DMS53 (cell line): ENCODE results near the gene SRSF7.

Experiments
- DNase-seq: peaks from one replicate; lab custom pipeline; 2025; lab: John Stamatoyannopoulos, UW

The SRSF7 gene

GRCh38 chr2:38701542-38701941, 49.6 kb downstream of the SRSF7 start:
- DNase-seq, result no peak

DNA sequence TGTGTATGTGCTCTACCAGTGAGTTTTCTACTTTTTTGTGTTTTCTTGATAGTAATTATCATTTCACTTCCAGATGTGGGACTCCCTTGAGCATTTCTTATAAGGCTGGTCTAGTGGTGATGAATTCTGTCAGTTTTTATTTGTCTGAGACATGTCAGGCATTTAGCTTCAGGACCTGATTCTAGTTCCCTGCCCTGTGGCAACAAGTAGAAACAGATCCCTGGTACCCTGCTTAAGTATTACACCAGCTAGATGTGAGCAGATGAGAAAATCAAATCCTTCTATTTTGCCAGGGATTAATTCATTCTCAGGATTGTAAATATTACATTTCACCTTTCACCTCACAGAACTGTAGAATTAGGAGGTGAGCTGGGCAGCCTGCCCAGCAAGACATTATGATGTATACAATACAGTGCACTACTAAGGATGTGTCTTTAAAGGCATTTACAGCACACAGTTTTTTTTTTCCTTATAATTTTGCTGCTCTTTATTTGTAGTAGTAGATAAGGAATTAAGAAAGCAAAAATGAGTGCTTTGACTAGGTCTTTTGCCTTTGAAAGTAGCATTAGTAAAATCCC, 50.2 kb downstream of the SRSF7 start:
- DNase-seq, result no peak

DNA sequence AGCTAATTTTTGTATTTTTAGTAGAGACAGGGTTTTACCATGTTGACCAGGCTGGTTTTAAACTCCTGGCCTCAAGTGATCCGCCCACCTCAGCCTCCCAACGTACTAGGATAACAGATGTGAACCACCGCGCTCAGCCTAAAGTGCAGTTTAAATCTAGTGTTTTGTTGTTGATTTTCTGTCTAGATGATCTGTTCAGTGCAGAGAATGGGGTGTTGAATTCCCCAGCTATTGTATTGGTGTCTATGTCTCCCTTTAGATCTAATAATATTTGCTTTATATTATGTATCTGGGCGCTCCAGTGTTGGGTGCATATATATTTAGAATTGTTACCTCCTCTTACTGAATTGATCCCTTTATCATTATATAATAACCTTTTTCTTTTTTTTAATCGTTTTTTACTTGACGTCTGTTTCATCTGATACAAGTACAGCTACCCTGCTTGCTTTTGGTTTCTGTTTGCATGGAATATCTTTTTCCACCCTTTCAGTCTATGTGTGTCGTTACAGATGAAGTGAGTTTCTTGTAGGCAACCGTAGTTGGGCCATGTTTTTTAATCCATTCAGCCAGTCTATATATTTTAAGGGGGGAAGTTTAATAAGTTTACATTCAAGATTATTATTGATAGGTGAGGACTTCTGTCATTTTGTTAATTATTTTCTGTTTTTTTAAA, 50.9 kb downstream of the SRSF7 start:
- no peak for DNase-seq

- DNase-seq, result no peak
These were observed 52.6 kb downstream of the SRSF7 start for GRCh38 chr2:38698467-38699003.

- DNase-seq, result no peak
These were observed 53.9 kb downstream of the SRSF7 start for GRCh38 chr2:38697116-38697840.
